GM15510 (cell line): Measurements from ENCODE around the gene SLC25A25.

Experiments used
- POLR2A ChIP-seq: IDR thresholded peaks from 3 replicates; pipeline ENCODE4 v1.6.1; 2011; ENCODE audit warnings: borderline replicate concordance; ENCODE audit not compliant: insufficient read length; ENCODE audit errors: extremely low read depth

SLC25A25 gene

GRCh38 chr9:128098297-128099230, 30.5 kb downstream of the SLC25A25 start:
- TF ChIP-seq POLR2A = no peak

- no peak for TF ChIP-seq POLR2A
These were observed 31.3 kb downstream of the SLC25A25 start for GRCh38 chr9:128099231-128099931.

- TF ChIP-seq POLR2A = no peak
These were observed 32.0 kb downstream of the SLC25A25 start for GRCh38 chr9:128099932-128100491.

GRCh38 chr9:128100581-128100980, 32.5 kb downstream of the SLC25A25 start:
- TF ChIP-seq POLR2A = no peak

- no peak for TF ChIP-seq POLR2A
These were observed 33.2 kb downstream of the SLC25A25 start for GRCh38 chr9:128101231-128101661.

GRCh38 chr9:128101690-128102089, 33.7 kb downstream of the SLC25A25 start:
- no peak for TF ChIP-seq POLR2A

- no peak for TF ChIP-seq POLR2A
These were observed 34.2 kb downstream of the SLC25A25 start for GRCh38 chr9:128102196-128102595.

- TF ChIP-seq POLR2A = no peak
These were observed 35.0 kb downstream of the SLC25A25 start for GRCh38 chr9:128102861-128103588.

GRCh38 chr9:128103589-128103962, 35.5 kb downstream of the SLC25A25 start:
- no peak for TF ChIP-seq POLR2A

- TF ChIP-seq POLR2A = no peak
These were observed 36.2 kb downstream of the SLC25A25 start for GRCh38 chr9:128104171-128104618.

- no peak for TF ChIP-seq POLR2A
These were observed 37.6 kb downstream of the SLC25A25 start for GRCh38 chr9:128105538-128106175.

- TF ChIP-seq POLR2A = no peak
These were observed 38.3 kb downstream of the SLC25A25 start for GRCh38 chr9:128106181-128106939.

GRCh38 chr9:128106940-128107467, 39.0 kb downstream of the SLC25A25 start:
- TF ChIP-seq POLR2A = no peak

GRCh38 chr9:128107468-128108268, 39.6 kb downstream of the SLC25A25 start:
- TF ChIP-seq POLR2A = no peak
